Measurements from ENCODE around the gene GABPB2. TPM values are rescaled to one million over a fixed set of nuclear protein-coding genes. Genes with fewer than 3 reads are reported as not detected.

GABPB2 gene
- total and polyA plus RNA-seq, 8 donors: 3.7 to 8.7 (median 5.4) TPM

DNA sequence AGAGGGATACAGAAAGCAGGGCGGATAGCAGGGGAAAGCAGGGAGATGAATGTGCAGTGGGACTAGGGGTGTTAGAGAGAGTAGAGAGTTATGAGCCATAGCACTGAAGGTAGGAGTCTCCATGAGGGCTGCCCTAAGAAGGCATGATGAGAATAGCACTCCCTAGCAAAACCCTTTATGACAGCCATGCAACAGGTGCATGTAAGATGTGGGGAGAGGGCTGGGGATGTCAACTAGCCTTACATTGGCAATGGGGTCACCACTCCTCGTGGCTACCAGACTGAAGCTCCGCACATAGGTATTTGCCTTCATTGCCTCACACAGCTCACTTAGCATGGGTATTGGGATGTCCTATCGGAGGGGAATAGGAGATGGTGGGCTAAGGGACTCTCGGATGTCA, 100.6 kb downstream of the GABPB2 start:
- Histone ChIP-seq H3K4me1 (peaks cover 5 to 8% (median 7%) of the 10 kb centered on the region in 3 donors), H3K27me3 (no peaks in the 10 kb centered on the region), H3K4me3 (no peak overlapping the region), H3K36me3 (peaks cover 0 to under 1% (median 0%) of the 10 kb centered on the region in 3 donors), H3K9me3 (no peaks in the 10 kb centered on the region), H3K27ac (no peak overlapping the region)
- ATAC-seq (no peak), FAIRE-seq (no peak), DNase-seq (no peak)
- intact Hi-C loops (cut with DNase I): no loop called here
- 78 to 85% methylated on average over 5 of the region's 5 CpGs for WGBS, 2 donors
- TF ChIP-seq, protein P1, sequence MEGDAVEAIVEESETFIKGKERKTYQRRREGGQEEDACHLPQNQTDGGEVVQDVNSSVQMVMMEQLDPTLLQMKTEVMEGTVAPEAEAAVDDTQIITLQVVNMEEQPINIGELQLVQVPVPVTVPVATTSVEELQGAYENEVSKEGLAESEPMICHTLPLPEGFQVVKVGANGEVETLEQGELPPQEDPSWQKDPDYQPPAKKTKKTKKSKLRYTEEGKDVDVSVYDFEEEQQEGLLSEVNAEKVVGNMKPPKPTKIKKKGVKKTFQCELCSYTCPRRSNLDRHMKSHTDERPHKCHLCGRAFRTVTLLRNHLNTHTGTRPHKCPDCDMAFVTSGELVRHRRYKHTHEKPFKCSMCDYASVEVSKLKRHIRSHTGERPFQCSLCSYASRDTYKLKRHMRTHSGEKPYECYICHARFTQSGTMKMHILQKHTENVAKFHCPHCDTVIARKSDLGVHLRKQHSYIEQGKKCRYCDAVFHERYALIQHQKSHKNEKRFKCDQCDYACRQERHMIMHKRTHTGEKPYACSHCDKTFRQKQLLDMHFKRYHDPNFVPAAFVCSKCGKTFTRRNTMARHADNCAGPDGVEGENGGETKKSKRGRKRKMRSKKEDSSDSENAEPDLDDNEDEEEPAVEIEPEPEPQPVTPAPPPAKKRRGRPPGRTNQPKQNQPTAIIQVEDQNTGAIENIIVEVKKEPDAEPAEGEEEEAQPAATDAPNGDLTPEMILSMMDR (IDR thresholded peaks at IDR 0.05): no peak

Other genes with a start within 250 kb of the GABPB2 start
- 10 to 100 TPM; 15.9 to 27.0 (median 20.3) TPM for gene ARNT, start 194.2 kb upstream of the GABPB2 start, total RNA-seq
- gene ARNT, start 194.2 kb upstream of the GABPB2 start, polyA plus RNA-seq: 10 to 100 TPM; 11.9 to 12.8 TPM
- not detected for gene CTXND2, start 183.6 kb upstream of the GABPB2 start, total RNA-seq
- gene CTXND2, start 183.6 kb upstream of the GABPB2 start, polyA plus RNA-seq: not detected
- gene SETDB1, start 144.4 kb upstream of the GABPB2 start, total RNA-seq: 10 to 100 TPM; 15.2 to 25.5 (median 20.6) TPM
- 10 to 100 TPM; 20.5 to 23.1 TPM for gene SETDB1, start 144.4 kb upstream of the GABPB2 start, polyA plus RNA-seq
- gene CERS2, start 95.9 kb upstream of the GABPB2 start, total RNA-seq: 100 to 1,000 TPM in 3 of 6 donors, 10 to 100 TPM in 3; 75.0 to 155 (median 94.6) TPM
- gene CERS2, start 95.9 kb upstream of the GABPB2 start, polyA plus RNA-seq: 100 to 1,000 TPM; 112 to 122 TPM
- gene ANXA9, start 88.5 kb upstream of the GABPB2 start, total RNA-seq: 10 to 100 TPM; 11.7 to 17.6 (median 13.8) TPM
- 10 to 100 TPM; 18.1 to 30.7 TPM for gene ANXA9, start 88.5 kb upstream of the GABPB2 start, polyA plus RNA-seq
- gene MINDY1, start 63.9 kb upstream of the GABPB2 start, total RNA-seq: 10 to 100 TPM; 24.1 to 35.5 (median 32.4) TPM
- gene MINDY1, start 63.9 kb upstream of the GABPB2 start, polyA plus RNA-seq: 10 to 100 TPM; 23.1 to 24.2 TPM
- gene PRUNE1, start 62.3 kb upstream of the GABPB2 start, total RNA-seq: 10 to 100 TPM in 2 of 6 donors, 1 to 10 TPM in 4; 6.4 to 11.1 (median 8.1) TPM
- gene PRUNE1, start 62.3 kb upstream of the GABPB2 start, polyA plus RNA-seq: 10 to 100 TPM in 1 of 2 donors, 1 to 10 TPM in 1; 6.7 to 16.7 TPM
- under 1 TPM; 0.12 to 0.40 (median 0.14) TPM for gene BNIPL, start 34.2 kb upstream of the GABPB2 start, total RNA-seq
- gene BNIPL, start 34.2 kb upstream of the GABPB2 start, polyA plus RNA-seq: under 1 TPM; 0.31 to 0.34 TPM
- 1 to 10 TPM; 2.6 to 4.1 (median 3.2) TPM for gene C1orf56, start 23.0 kb upstream of the GABPB2 start, total RNA-seq
- 1 to 10 TPM; 3.0 to 4.8 TPM for gene C1orf56, start 23.0 kb upstream of the GABPB2 start, polyA plus RNA-seq
- gene CDC42SE1, start 11.1 kb upstream of the GABPB2 start, total RNA-seq: 10 to 100 TPM; 22.0 to 54.5 (median 27.0) TPM
- gene CDC42SE1, start 11.1 kb upstream of the GABPB2 start, polyA plus RNA-seq: 10 to 100 TPM; 32.0 to 40.9 TPM
- gene MLLT11, start 10.4 kb upstream of the GABPB2 start, total RNA-seq: under 1 TPM; 0.19 to 0.86 (median 0.35) TPM
- gene MLLT11, start 10.4 kb upstream of the GABPB2 start, polyA plus RNA-seq: 1 to 10 TPM; 1.2 to 3.3 TPM
- gene SEMA6C, start 75.9 kb downstream of the GABPB2 start, total RNA-seq: 1 to 10 TPM in 5 of 6 donors, under 1 TPM in 1; 0.47 to 4.3 (median 1.9) TPM
- gene SEMA6C, start 75.9 kb downstream of the GABPB2 start, polyA plus RNA-seq: 10 to 100 TPM; 18.0 to 24.1 TPM
- 1 to 10 TPM in 3 of 6 donors, under 1 TPM in 3; 0.16 to 3.8 (median 0.90) TPM for gene TNFAIP8L2, start 85.9 kb downstream of the GABPB2 start, total RNA-seq
- gene TNFAIP8L2, start 85.9 kb downstream of the GABPB2 start, polyA plus RNA-seq: 1 to 10 TPM; 1.3 to 2.9 TPM
- gene LYSMD1, start 95.1 kb downstream of the GABPB2 start, total RNA-seq: 1 to 10 TPM; 1.8 to 5.5 (median 3.4) TPM
- gene LYSMD1, start 95.1 kb downstream of the GABPB2 start, polyA plus RNA-seq: 1 to 10 TPM; 4.3 to 4.5 TPM
- 10 to 100 TPM in 3 of 6 donors, 1 to 10 TPM in 3; 7.7 to 18.1 (median 9.9) TPM for gene SCNM1, start 95.4 kb downstream of the GABPB2 start, total RNA-seq
- 10 to 100 TPM; 28.9 to 33.7 TPM for gene SCNM1, start 95.4 kb downstream of the GABPB2 start, polyA plus RNA-seq
- gene TMOD4, start 105.2 kb downstream of the GABPB2 start, total RNA-seq: under 1 TPM in 4 of 6 donors, not detected in 2; 0.47 to 0.81 (median 0.56) TPM
- not detected for gene TMOD4, start 105.2 kb downstream of the GABPB2 start, polyA plus RNA-seq
- gene VPS72, start 119.4 kb downstream of the GABPB2 start, total RNA-seq: 10 to 100 TPM; 12.5 to 29.0 (median 23.7) TPM
- gene VPS72, start 119.4 kb downstream of the GABPB2 start, polyA plus RNA-seq: 10 to 100 TPM; 20.8 to 25.9 TPM
- gene PIP5K1A, start 127.8 kb downstream of the GABPB2 start, total RNA-seq: 10 to 100 TPM; 10.1 to 22.6 (median 15.3) TPM
- gene PIP5K1A, start 127.8 kb downstream of the GABPB2 start, polyA plus RNA-seq: 10 to 100 TPM; 16.6 to 20.8 TPM
- gene PSMD4, start 184.0 kb downstream of the GABPB2 start, total RNA-seq: 10 to 100 TPM; 53.7 to 83.6 (median 74.9) TPM
- 100 to 1,000 TPM in 1 of 2 donors, 10 to 100 TPM in 1; 95.0 to 104 TPM for gene PSMD4, start 184.0 kb downstream of the GABPB2 start, polyA plus RNA-seq
- 10 to 100 TPM; 14.8 to 23.4 (median 17.2) TPM for gene ZNF687, start 211.5 kb downstream of the GABPB2 start, total RNA-seq
- 10 to 100 TPM in 1 of 2 donors, 1 to 10 TPM in 1; 9.8 to 14.3 TPM for gene ZNF687, start 211.5 kb downstream of the GABPB2 start, polyA plus RNA-seq